Thyroid gland (tissue), 4 donors: ENCODE results near the gene SIM1. TPM values are rescaled to one million over a fixed set of nuclear protein-coding genes. Genes with fewer than 3 reads are reported as not detected.

Experiments
- DNase-seq, 2 donors: peaks; one replicate each; pipeline ENCODE4 v3.0.0-alpha.2; 2019
- H3K27ac ChIP-seq, 3 donors: fragments of 200-600 bp; sonication (generic); 1 replicate in 2 of 3; 2 replicates in 1 of 3; pipeline ENCODE4 v1.5.1; 2016 to 2019; ENCODE audit warnings: mild to moderate bottlenecking in 1 of 3, moderate library complexity in 1 of 3
- H3K27me3 ChIP-seq: fragments of 200-600 bp; sonication (generic); one replicate; pipeline ENCODE4 v1.5.1; 2019
- H3K36me3 ChIP-seq, 2 donors: fragments of 200-600 bp; sonication (generic); one replicate each; pipeline ENCODE4 v1.5.1; 2016 to 2019
- H3K4me1 ChIP-seq, 2 donors: fragments of 200-600 bp; sonication (generic); one replicate each; pipeline ENCODE4 v1.5.1; 2017 to 2019
- H3K4me3 ChIP-seq, 3 donors: fragments of 200-600 bp; sonication (generic); replicated peaks in 1 of 3; 1 replicate in 2 of 3; 2 replicates in 1 of 3; pipeline ENCODE4 v1.5.1; 2016; ENCODE audit warnings: mild to moderate bottlenecking in 1 of 3
- H3K9me3 ChIP-seq: fragments of 200-600 bp; sonication (generic); one replicate; pipeline ENCODE4 v1.5.1; 2017
- CTCF ChIP-seq, 6 experiments: fragments of 200-600 bp in 3 of 6; fragments of 450-650 bp in 3 of 6; sonication (generic) in 3 of 6; IDR thresholded peaks; one replicate each; pipeline ENCODE4 v1.5.1; 2016 to 2019; ENCODE audit warnings: antibody characterized with exemption in 6 of 6, mild to moderate bottlenecking in 2 of 6, inconsistent platforms in 1 of 6, moderate library complexity in 1 of 6
- POLR2A ChIP-seq, 2 donors: fragments of 450-650 bp; IDR thresholded peaks; one replicate each; pipeline ENCODE4 v1.6.1; 2017; ENCODE audit warnings: antibody characterized with exemption in 2 of 2, mild to moderate bottlenecking in 2 of 2, moderate library complexity in 1 of 2
- WGBS, 2 donors: methylation state at CpG; one replicate each; pipeline ENCODE4 v1.1.5; 2017; 5-methylcytosine and 5-hydroxymethylcytosine counted together
- intact Hi-C: fragments of 100-400 bp; cut with DNase I; formaldehyde crosslinking; loops from one replicate; pipeline ENCODE4 v1.15.1; 2023
- total RNA-seq, 4 donors: library from RNA; depleted of rRNA; stranded (reverse); fragments of >200 nt; gene quantifications; one replicate each; pipeline ENCODE4 v1.2.3, GENCODE V29; 2016

Gene SIM1
- total RNA-seq, 4 donors from 2014 or later = not detected

DNA sequence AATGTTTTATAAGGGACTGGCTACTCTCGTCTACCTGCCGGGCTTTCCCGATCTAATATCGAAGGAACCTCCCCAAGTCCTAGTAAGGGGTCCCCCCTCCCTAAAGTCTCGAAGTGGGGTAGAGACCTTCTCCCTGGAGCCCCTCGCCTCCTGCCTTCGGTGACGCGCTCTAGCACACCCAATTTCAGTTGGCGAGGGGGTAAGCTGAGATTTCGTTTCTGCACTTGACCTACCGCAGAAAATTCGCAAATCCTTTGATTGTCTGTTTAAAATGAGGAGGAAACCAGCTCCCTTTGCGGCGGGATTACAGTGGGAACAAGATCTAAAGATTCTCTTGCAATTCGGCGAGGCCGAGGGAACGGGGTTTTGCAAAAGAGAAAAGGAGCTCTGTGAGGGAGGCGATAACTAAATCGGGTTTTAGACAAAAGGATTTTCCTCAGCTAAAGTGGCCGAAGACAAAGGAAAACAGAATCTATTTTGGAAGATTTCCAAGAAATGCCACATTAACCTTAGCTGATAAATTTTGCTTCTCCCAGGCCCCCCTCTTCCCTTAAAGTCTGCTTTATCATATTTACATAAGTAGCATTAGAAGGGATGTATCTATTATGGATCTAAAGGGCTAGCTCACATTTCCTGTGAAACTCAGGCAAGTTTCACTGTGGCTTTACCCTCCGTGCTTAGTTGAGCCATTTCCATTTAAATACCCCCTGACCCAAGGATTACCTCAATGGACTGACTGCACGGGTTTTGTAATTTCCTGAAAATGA lies 8.4 kb downstream of the SIM1 start:
- Histone ChIP-seq H3K27ac (no peak overlapping the region), H3K27me3 (peaks cover 80% of the 10 kb centered on the region), H3K4me1 (peaks cover 0 to 5% of the 10 kb centered on the region in 2 donors), H3K36me3 (no peaks in the 10 kb centered on the region), H3K4me3 (no peak overlapping the region), H3K9me3 (no peaks in the 10 kb centered on the region)
- WGBS, 2 donors = 11 to 13% methylated on average over 24 of the region's 24 CpGs
- intact Hi-C loops = no loop called here
- DNase-seq = no peak
- TF ChIP-seq POLR2A (IDR thresholded peaks at IDR 0.05) = no peak
- no peak for TF ChIP-seq CTCF (IDR thresholded peaks at IDR 0.05)

DNA sequence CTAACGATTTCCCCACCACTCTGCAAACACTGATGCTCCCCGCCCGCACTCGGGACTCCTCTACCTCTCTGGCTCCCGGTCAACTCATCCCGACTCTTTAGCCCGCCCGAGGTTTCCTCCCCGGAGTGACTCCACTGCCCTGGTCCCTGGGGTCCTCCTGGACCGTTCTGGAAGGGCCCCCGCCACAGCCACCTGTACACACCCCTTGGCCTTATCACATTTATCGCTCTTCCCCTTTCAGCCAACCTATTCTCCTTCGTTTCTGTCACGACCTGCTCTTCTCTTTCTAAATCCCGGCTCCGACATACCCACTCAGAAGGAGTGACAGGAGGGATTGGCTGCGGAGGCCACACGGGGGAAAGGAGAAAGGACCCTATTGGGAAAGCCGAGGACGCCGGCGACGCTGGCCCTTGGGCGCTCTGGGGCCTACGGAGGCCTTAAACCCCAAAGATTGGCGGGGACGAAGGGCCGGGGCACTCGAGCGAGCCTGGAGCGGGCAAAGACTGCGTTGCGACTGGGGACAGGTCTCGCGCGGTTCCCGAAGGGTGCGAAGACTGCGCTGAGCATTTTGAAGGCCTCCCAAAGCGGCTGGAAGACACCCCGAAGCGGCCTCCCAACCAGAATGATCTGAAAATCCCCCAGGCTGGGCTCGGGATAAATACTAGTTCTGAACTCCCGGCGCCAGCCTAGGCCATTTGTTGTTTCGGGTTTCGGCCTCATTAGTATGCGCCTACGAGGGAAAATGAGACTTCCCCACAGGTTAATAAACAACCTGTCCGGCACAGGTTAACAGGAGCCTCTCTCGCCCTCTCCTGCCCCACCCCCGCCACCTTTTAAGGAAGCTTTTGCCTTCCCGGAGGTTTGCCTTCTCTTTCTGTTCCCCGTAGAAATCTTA lies 9.2 kb downstream of the SIM1 start:
- DNase-seq = no peak
- peaks cover 0 to 5% of the 10 kb centered on the region in 2 donors for H3K4me1 ChIP-seq
- no peak overlapping the region for H3K27ac ChIP-seq
- H3K27me3 ChIP-seq = peaks cover 72% of the 10 kb centered on the region
- no peak overlapping the region for H3K4me3 ChIP-seq
- intact Hi-C loops = no loop called here
- TF ChIP-seq CTCF (IDR thresholded peaks at IDR 0.05) = no peak
- TF ChIP-seq POLR2A (IDR thresholded peaks at IDR 0.05) = no peak
- H3K9me3 ChIP-seq = no peaks in the 10 kb centered on the region
- 8 to 9% methylated on average over 40 to 46 of the region's 54 CpGs for WGBS, 2 donors
- H3K36me3 ChIP-seq = no peaks in the 10 kb centered on the region

GRCh38 chr6:100454551-100455229 lies 10.0 kb downstream of the SIM1 start:
- intact Hi-C loops = no loop called here
- H3K4me1 ChIP-seq = peaks cover 0 to 5% of the 10 kb centered on the region in 2 donors
- H3K9me3 ChIP-seq = no peaks in the 10 kb centered on the region
- no peak for TF ChIP-seq CTCF (IDR thresholded peaks at IDR 0.05)
- TF ChIP-seq POLR2A (IDR thresholded peaks at IDR 0.05) = no peak
- H3K4me3 ChIP-seq = no peak overlapping the region
- no peaks in the 10 kb centered on the region for H3K36me3 ChIP-seq
- peaks cover 66% of the 10 kb centered on the region for H3K27me3 ChIP-seq
- no peak overlapping the region for H3K27ac ChIP-seq
- WGBS, 2 donors = 17% methylated on average over 14 of the region's 14 CpGs
- DNase-seq = no peak

- Histone ChIP-seq H3K4me1 (peaks cover 0 to 8% of the 10 kb centered on the region in 2 donors), H3K27me3 (peaks cover 65% of the 10 kb centered on the region), H3K36me3 (no peaks in the 10 kb centered on the region), H3K4me3 (no peak overlapping the region), H3K9me3 (no peaks in the 10 kb centered on the region), H3K27ac (no peak overlapping the region)
- DNase-seq = no peak
- WGBS, 2 donors = 10 to 11% methylated on average over 22 to 26 of the region's 36 CpGs
- TF ChIP-seq POLR2A (IDR thresholded peaks at IDR 0.05) (no peak), CTCF (IDR thresholded peaks at IDR 0.05) (no peak)
- intact Hi-C loops = no loop called here
Measured at GRCh38 chr6:100453701-100454521, 10.8 kb downstream of the SIM1 start.
